HEK293 (cell line): ENCODE measurements around the gene SLC38A6.
"Not testable (repeated sequence)": the region's sequence is repeated elsewhere in the genome, so short reads cannot be mapped to it uniquely, and the experiment has no call there.

Source experiments
- CTCF ChIA-PET: fragments of 350-600 bp; formaldehyde crosslinking; extraction: SDS; loops from one replicate; lab custom pipeline; 2021; ENCODE audit warnings: antibody characterized with exemption; lab: Yijun Ruan, JAX
- POLR2A ChIA-PET: fragments of 300-600 bp; formaldehyde crosslinking; extraction: SDS; loops from one replicate; lab custom pipeline; 2020; ENCODE audit warnings: antibody characterized with exemption, inconsistent platforms; lab: Yijun Ruan, JAX
- H3K27ac ChIP-seq: fragments of 200-500 bp; sonication (Bioruptor generic); 2 replicates; pipeline ENCODE4 v1.5.1; 2014; ENCODE audit warnings: low read depth, low read length, control low read depth, inconsistent platforms; ENCODE audit errors: extremely low read depth
- H3K36me3 ChIP-seq, 2 experiments: fragments of 200-500 bp in 1 of 2; sonication (Bioruptor generic) in 1 of 2; 1 replicate in 1 of 2; 2 replicates in 1 of 2; pipeline ENCODE4 v1.5.1; 2014 to 2017; ENCODE audit warnings: inconsistent platforms in 2 of 2, low read length in 2 of 2; ENCODE audit not compliant: control insufficient read depth in 2 of 2, insufficient read depth in 1 of 2
- H3K4me1 ChIP-seq: fragments of 200-500 bp; sonication (Bioruptor generic); 2 replicates; pipeline ENCODE4 v1.5.1; 2014; ENCODE audit warnings: mild to moderate bottlenecking, low read length, inconsistent platforms; ENCODE audit not compliant: control insufficient read depth, insufficient read depth
- H3K4me3 ChIP-seq: 2 replicates; pipeline ENCODE4 v1.5.1; 2011; ENCODE audit warnings: low read depth, mild to moderate bottlenecking, control low read depth, low read length, moderate library complexity
- H3K9me3 ChIP-seq: fragments of 200-500 bp; sonication (Bioruptor generic); 2 replicates; pipeline ENCODE4 v1.5.1; 2014; ENCODE audit warnings: low read depth, low read length, inconsistent platforms; ENCODE audit not compliant: control insufficient read depth, insufficient read depth
- BCL11A ChIP-seq: fragments of 450-650 bp; formaldehyde crosslinking; IDR thresholded peaks from 2 replicates; pipeline ENCODE4 v1.5.1; 2016; ENCODE audit warnings: low read depth, missing biosample characterization, missing genetic modification characterization
- GLIS1 ChIP-seq: fragments of 450-650 bp; formaldehyde crosslinking; IDR thresholded peaks from 2 replicates; pipeline ENCODE4 v1.5.1; 2016; ENCODE audit warnings: missing biosample characterization, missing genetic modification characterization
- KLF9 ChIP-seq: fragments of 450-650 bp; formaldehyde crosslinking; IDR thresholded peaks from 2 replicates; pipeline ENCODE4 v1.5.1; 2016; ENCODE audit warnings: missing biosample characterization, missing genetic modification characterization, low read depth
- MZF1 ChIP-seq: fragments of 450-650 bp; formaldehyde crosslinking; IDR thresholded peaks from 2 replicates; pipeline ENCODE4 v1.5.1; 2017; ENCODE audit warnings: missing biosample characterization, missing genetic modification characterization, borderline replicate concordance
- OSR2 ChIP-seq: fragments of 450-650 bp; formaldehyde crosslinking; IDR thresholded peaks from 2 replicates; pipeline ENCODE4 v1.5.1; 2016; ENCODE audit warnings: missing biosample characterization, missing genetic modification characterization
- PRDM6 ChIP-seq: fragments of 450-650 bp; formaldehyde crosslinking; IDR thresholded peaks from 2 replicates; pipeline ENCODE4 v1.5.1; 2017; ENCODE audit warnings: missing biosample characterization, missing genetic modification characterization
- SETDB1 ChIP-seq: IDR thresholded peaks from one replicate; pipeline ENCODE4 v1.6.1; 2017; ENCODE audit warnings: mild to moderate bottlenecking, low read length, moderate library complexity, mixed read lengths; ENCODE audit not compliant: insufficient read length
- SP7 ChIP-seq: fragments of 450-650 bp; formaldehyde crosslinking; IDR thresholded peaks from 2 replicates; pipeline ENCODE4 v1.5.1; 2016; ENCODE audit warnings: missing biosample characterization, missing genetic modification characterization
- ZBTB21 ChIP-seq: fragments of 450-650 bp; formaldehyde crosslinking; IDR thresholded peaks from 2 replicates; pipeline ENCODE4 v1.5.1; 2017; ENCODE audit warnings: missing biosample characterization, missing genetic modification characterization
- ZNF138 ChIP-seq: fragments of 450-650 bp; formaldehyde crosslinking; IDR thresholded peaks from 2 replicates; pipeline ENCODE4 v1.5.1; 2016; ENCODE audit warnings: missing biosample characterization, missing genetic modification characterization, borderline replicate concordance
- ZNF19 ChIP-seq: fragments of 450-650 bp; formaldehyde crosslinking; IDR thresholded peaks from 2 replicates; pipeline ENCODE4; 2016; ENCODE audit warnings: missing biosample characterization, missing genetic modification characterization, low read depth
- ZNF202 ChIP-seq: fragments of 450-650 bp; formaldehyde crosslinking; IDR thresholded peaks from 2 replicates; pipeline ENCODE4 v1.5.1; 2016; ENCODE audit warnings: missing biosample characterization, missing genetic modification characterization, borderline replicate concordance
- ZNF426 ChIP-seq: fragments of 450-650 bp; formaldehyde crosslinking; IDR thresholded peaks from 2 replicates; pipeline ENCODE4 v1.5.1; 2017; ENCODE audit warnings: missing biosample characterization, missing genetic modification characterization, mild to moderate bottlenecking, inconsistent platforms, moderate library complexity
- ZNF488 ChIP-seq: fragments of 450-650 bp; formaldehyde crosslinking; IDR thresholded peaks from 2 replicates; pipeline ENCODE4 v1.5.1; 2016; ENCODE audit warnings: missing biosample characterization, missing genetic modification characterization
- ZNF571 ChIP-seq: fragments of 450-650 bp; formaldehyde crosslinking; IDR thresholded peaks from 2 replicates; pipeline ENCODE4 v1.5.0; 2017; ENCODE audit warnings: missing biosample characterization, missing genetic modification characterization
- ZNF626 ChIP-seq: fragments of 450-650 bp; sonication (Bioruptor Pico); formaldehyde crosslinking; IDR thresholded peaks from 2 replicates; pipeline ENCODE4 v1.5.1; 2018; ENCODE audit warnings: missing biosample characterization, missing genetic modification characterization, inconsistent platforms
- ZNF768 ChIP-seq: fragments of 450-650 bp; formaldehyde crosslinking; IDR thresholded peaks from 2 replicates; pipeline ENCODE4 v1.5.1; 2018; ENCODE audit warnings: missing biosample characterization, mild to moderate bottlenecking, missing genetic modification characterization
- ZNF792 ChIP-seq: fragments of 450-650 bp; formaldehyde crosslinking; IDR thresholded peaks from 2 replicates; pipeline ENCODE4 v1.5.1; 2016; ENCODE audit warnings: missing biosample characterization, missing genetic modification characterization
- TF ChIP-seq, protein P1 (sequence below): fragments of 450-650 bp; IDR thresholded peaks from 2 replicates; pipeline ENCODE4 v1.5.1; 2018; ENCODE audit warnings: missing biosample characterization, missing genetic modification characterization
- TF ChIP-seq, protein P2 (sequence below): fragments of 450-650 bp; formaldehyde crosslinking; IDR thresholded peaks from 2 replicates; pipeline ENCODE4 v1.5.1; 2016; ENCODE audit warnings: missing biosample characterization, missing genetic modification characterization
- TF ChIP-seq, protein P3 (sequence below): fragments of 450-650 bp; formaldehyde crosslinking; IDR thresholded peaks from 2 replicates; pipeline ENCODE4 v1.5.1; 2016; ENCODE audit warnings: missing biosample characterization, missing genetic modification characterization
- TF ChIP-seq, protein P4 (sequence below): fragments of 450-650 bp; formaldehyde crosslinking; IDR thresholded peaks from 2 replicates; pipeline ENCODE4 v1.5.1; 2017; ENCODE audit warnings: missing biosample characterization, missing genetic modification characterization

Gene SLC38A6

DNA sequence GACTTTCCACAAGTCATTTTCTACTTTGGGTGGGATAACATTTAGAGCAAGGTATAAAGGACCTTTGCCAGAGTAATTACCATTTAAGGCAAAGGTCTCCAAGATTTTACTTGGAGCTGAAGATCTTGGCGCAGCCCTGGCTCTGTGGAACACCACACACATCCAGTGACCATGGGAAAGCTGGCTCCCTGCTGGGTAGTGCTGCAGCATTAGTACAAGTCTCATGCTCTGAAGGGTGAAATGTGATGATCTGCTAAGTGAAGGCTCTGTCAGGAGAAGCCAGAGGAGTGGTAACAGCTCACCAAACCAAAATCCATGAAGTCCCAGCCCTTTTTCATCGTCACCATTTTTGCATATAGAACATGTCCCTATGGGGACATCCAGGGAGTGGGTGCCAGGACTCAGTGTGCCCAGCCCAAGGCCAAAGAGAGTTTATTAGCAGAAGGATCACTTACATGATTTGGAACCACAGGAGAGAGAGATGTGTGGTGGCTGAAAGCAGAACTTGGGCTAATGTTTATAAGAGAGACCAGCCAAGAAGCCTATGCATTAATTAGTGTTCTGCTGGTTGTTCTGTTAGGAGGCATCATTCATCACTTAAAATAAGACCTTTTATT lies 110.7 kb downstream of the SLC38A6 start (continued):
- TF ChIP-seq SETDB1: no peak
- TF ChIP-seq, protein P1, sequence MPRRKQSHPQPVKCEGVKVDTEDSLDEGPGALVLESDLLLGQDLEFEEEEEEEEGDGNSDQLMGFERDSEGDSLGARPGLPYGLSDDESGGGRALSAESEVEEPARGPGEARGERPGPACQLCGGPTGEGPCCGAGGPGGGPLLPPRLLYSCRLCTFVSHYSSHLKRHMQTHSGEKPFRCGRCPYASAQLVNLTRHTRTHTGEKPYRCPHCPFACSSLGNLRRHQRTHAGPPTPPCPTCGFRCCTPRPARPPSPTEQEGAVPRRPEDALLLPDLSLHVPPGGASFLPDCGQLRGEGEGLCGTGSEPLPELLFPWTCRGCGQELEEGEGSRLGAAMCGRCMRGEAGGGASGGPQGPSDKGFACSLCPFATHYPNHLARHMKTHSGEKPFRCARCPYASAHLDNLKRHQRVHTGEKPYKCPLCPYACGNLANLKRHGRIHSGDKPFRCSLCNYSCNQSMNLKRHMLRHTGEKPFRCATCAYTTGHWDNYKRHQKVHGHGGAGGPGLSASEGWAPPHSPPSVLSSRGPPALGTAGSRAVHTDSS (tag by site-specific recombination): no peak
- no peak for TF ChIP-seq ZBTB21
- no peak for TF ChIP-seq ZNF426 (tag by site-specific recombination)
- no peak for TF ChIP-seq GLIS1 (tag by site-specific recombination)
- no peak for TF ChIP-seq MZF1 (tag by site-specific recombination)

- POLR2A ChIA-PET, H3K27ac ChIP-seq, H3K4me3 ChIP-seq, H3K9me3 ChIP-seq, H3K36me3 ChIP-seq, H3K4me1 ChIP-seq: not testable (repeated sequence)
- CTCF ChIA-PET: interaction anchor here (0.6 kb wide), 1 partner anchor 9 kb away, joined by 3 read pairs; no protein-coding TSS in a partner anchor
Observed at GRCh38 chr14:61098096-61098495, 117.1 kb downstream of the SLC38A6 start.

DNA sequence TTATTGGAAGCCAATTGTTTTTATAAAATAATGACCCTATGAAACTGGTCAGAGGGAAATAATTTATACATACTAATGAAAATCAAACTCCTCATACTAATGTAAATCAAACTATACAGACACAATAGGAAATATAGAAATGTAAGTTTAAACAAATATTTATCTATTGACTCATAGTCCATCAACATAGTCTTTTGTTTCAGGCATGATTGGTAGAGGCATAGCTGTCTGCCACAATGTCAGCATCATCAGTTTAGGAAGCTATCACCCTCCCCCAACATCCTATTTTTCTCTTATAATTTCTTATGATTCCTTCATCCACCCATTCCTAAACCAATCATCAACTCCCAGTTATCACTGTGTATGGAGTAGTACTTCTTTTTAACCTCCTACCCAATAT lies 117.7 kb downstream of the SLC38A6 start:
- POLR2A ChIA-PET: no interaction called here
- TF ChIP-seq, protein P2, sequence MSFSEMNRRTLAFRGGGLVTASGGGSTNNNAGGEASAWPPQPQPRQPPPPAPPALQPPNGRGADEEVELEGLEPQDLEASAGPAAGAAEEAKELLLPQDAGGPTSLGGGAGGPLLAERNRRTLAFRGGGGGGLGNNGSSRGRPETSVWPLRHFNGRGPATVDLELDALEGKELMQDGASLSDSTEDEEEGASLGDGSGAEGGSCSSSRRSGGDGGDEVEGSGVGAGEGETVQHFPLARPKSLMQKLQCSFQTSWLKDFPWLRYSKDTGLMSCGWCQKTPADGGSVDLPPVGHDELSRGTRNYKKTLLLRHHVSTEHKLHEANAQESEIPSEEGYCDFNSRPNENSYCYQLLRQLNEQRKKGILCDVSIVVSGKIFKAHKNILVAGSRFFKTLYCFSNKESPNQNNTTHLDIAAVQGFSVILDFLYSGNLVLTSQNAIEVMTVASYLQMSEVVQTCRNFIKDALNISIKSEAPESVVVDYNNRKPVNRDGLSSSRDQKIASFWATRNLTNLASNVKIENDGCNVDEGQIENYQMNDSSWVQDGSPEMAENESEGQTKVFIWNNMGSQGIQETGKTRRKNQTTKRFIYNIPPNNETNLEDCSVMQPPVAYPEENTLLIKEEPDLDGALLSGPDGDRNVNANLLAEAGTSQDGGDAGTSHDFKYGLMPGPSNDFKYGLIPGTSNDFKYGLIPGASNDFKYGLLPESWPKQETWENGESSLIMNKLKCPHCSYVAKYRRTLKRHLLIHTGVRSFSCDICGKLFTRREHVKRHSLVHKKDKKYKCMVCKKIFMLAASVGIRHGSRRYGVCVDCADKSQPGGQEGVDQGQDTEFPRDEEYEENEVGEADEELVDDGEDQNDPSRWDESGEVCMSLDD (tag by site-specific recombination): no peak
- no peak for TF ChIP-seq ZNF571 (tag by site-specific recombination)
- no peak for TF ChIP-seq ZNF792 (tag by site-specific recombination)
- TF ChIP-seq ZNF138 (tag by site-specific recombination): no peak
- TF ChIP-seq PRDM6: no peak
- TF ChIP-seq ZNF202 (tag by site-specific recombination): no peak
- no peak for TF ChIP-seq OSR2 (tag by site-specific recombination)
- TF ChIP-seq ZNF488 (tag by site-specific recombination): no peak
- TF ChIP-seq ZNF768: no peak
- no peak for TF ChIP-seq SP7 (tag by site-specific recombination)
- no peak for TF ChIP-seq KLF9 (tag by site-specific recombination)
- TF ChIP-seq ZNF19 (tag by site-specific recombination): no peak
- TF ChIP-seq ZNF626 (tag by site-specific recombination): no peak
- no peak for TF ChIP-seq BCL11A
- TF ChIP-seq, protein P3, sequence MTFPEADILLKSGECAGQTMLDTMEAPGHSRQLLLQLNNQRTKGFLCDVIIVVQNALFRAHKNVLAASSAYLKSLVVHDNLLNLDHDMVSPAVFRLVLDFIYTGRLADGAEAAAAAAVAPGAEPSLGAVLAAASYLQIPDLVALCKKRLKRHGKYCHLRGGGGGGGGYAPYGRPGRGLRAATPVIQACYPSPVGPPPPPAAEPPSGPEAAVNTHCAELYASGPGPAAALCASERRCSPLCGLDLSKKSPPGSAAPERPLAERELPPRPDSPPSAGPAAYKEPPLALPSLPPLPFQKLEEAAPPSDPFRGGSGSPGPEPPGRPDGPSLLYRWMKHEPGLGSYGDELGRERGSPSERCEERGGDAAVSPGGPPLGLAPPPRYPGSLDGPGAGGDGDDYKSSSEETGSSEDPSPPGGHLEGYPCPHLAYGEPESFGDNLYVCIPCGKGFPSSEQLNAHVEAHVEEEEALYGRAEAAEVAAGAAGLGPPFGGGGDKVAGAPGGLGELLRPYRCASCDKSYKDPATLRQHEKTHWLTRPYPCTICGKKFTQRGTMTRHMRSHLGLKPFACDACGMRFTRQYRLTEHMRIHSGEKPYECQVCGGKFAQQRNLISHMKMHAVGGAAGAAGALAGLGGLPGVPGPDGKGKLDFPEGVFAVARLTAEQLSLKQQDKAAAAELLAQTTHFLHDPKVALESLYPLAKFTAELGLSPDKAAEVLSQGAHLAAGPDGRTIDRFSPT (tag by site-specific recombination): no peak
- TF ChIP-seq, protein P4, sequence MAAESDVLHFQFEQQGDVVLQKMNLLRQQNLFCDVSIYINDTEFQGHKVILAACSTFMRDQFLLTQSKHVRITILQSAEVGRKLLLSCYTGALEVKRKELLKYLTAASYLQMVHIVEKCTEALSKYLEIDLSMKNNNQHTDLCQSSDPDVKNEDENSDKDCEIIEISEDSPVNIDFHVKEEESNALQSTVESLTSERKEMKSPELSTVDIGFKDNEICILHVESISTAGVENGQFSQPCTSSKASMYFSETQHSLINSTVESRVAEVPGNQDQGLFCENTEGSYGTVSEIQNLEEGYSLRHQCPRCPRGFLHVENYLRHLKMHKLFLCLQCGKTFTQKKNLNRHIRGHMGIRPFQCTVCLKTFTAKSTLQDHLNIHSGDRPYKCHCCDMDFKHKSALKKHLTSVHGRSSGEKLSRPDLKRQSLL (tag by site-specific recombination): no peak
- TF ChIP-seq, all 188 proteins: peak for 0

More for the DNA sequence above, 117.7 kb downstream of the SLC38A6 start:
- H3K4me1 ChIP-seq: no peaks in the 10 kb centered on the region
- H3K36me3 ChIP-seq: no peaks in the 10 kb centered on the region
- CTCF ChIA-PET: interaction anchor here (0.6 kb wide), 1 partner anchor 9 kb away, joined by 3 read pairs; no protein-coding TSS in a partner anchor
- H3K4me3 ChIP-seq: no peak overlapping the region
- H3K9me3 ChIP-seq: no peaks in the 10 kb centered on the region
- no peak overlapping the region for H3K27ac ChIP-seq
